ENCODE measurements around the gene THOC5.
"Not testable (repeated sequence)": the region's sequence is repeated elsewhere in the genome, so short reads cannot be mapped to it uniquely, and the experiment has no call there.

Gene THOC5

GRCh38 chr22:29510542-29510941, 43.0 kb downstream of the THOC5 start:
- DNase-seq (ENCODE audit: low spot score) = no peak

GRCh38 chr22:29509815-29510214, 43.7 kb downstream of the THOC5 start:
- no peak for DNase-seq (ENCODE audit: low spot score)

DNA sequence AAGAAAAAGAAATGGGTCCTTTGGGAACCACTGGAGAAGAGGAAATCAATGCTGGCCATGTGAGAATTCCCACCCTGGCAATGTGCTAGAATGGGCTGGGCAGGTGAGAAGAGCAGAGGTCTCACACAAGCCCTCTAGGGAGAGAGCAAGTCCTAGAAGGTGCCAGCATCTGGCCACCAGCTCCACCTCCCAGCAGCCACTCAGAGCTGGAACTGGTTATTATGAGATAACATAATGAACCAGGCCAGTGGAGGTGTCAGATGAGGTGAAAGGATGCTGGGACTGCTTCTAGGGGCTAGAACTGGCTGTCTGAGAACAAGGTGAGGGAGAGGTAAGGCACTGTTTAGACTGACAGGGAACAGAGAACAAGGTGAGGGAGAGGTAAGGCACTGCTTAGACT, 44.3 kb downstream of the THOC5 start:
- no peak for DNase-seq (ENCODE audit: low spot score)

GRCh38 chr22:29503811-29504372, 49.7 kb downstream of the THOC5 start:
- no peak for DNase-seq (ENCODE audit: low spot score)

- DNase-seq (ENCODE audit: low spot score) = no peak
Measured at GRCh38 chr22:29499852-29500251, 53.7 kb downstream of the THOC5 start.

- DNase-seq (ENCODE audit: low spot score) = no peak
Measured at GRCh38 chr22:29493636-29494035, 59.9 kb downstream of the THOC5 start.

- no peak for DNase-seq (ENCODE audit: low spot score)
Measured at GRCh38 chr22:29491012-29491411, 62.5 kb downstream of the THOC5 start.

GRCh38 chr22:29489127-29489780, 64.3 kb downstream of the THOC5 start:
- not testable (repeated sequence) for DNase-seq (ENCODE audit: low spot score)

DNA sequence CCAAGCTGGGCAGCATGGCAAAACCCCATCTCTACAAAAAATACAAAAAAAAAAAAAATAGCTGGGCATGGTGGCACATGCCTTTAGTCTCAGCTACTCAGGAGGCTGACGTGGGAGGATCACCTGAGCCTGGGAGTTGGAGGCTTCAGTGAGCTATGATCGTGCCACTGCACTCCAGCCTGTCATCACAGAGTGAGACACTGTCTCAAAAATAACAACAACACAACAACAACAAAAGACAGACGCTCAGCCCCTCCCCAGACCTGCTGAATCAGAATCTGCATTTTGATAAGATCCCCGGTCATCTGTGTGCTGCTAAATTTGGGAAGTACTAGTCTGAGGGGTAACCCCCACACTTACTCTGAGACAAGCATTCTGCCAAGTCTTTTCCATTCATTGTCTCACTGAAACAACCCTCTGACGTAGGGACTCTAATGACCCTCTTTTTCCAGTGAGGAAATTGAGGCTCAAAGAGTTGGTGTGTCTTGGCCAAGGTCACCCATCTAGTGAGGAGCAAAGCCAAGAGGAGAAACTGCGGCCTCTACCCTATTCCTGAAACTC, 66.1 kb downstream of the THOC5 start:
- no peak for DNase-seq (ENCODE audit: low spot score)

- DNase-seq (ENCODE audit: low spot score) = no peak
Measured at GRCh38 chr22:29485448-29485847, 68.1 kb downstream of the THOC5 start.

DNA sequence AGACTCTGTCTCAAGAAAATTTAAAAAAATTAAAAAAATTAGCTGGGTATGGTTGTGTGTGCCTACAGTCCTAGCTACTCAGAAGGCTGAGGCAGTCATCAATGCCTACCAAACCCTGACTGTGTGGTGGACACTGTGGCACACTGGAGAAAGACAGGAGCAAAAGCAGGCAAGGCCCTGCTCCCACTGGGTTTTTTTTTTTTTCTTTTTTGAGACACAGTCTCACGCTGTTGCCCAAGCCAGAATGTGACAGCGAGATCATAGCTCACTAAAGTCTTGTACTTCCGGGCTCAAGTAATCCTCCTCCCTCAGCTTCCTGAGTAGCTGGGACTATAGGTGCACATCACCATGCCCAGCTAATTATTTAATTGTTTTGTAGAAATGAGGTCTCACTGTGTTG, 68.9 kb downstream of the THOC5 start:
- no peak for DNase-seq (ENCODE audit: low spot score)

- no peak for DNase-seq (ENCODE audit: low spot score)
Measured at GRCh38 chr22:29483254-29483653, 70.3 kb downstream of the THOC5 start.

GRCh38 chr22:29482726-29483125, 70.8 kb downstream of the THOC5 start:
- no peak for DNase-seq (ENCODE audit: low spot score)

DNA sequence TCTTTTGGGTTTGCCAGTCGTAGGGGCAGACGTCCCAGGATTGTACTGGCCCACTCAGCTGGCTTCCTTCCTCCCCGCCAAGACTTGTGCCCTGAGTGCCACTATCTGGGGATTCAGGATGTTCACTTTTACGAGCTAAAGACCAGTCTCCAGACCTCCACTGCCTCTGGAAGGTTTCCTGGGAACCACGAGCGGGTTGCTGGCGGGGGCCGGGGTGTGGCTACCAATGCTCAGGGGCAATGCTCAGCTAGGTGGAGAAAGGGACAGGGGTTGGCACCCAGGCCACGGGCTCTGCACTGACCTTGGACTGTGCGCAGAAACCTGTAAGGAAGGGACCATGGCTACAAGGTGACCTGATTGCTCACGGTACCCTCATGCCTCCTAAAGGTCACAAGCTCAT, 71.3 kb downstream of the THOC5 start:
- no peak for DNase-seq (ENCODE audit: low spot score)

GRCh38 chr22:29481265-29482000, 72.1 kb downstream of the THOC5 start:
- DNase-seq (ENCODE audit: low spot score) = no peak

DNA sequence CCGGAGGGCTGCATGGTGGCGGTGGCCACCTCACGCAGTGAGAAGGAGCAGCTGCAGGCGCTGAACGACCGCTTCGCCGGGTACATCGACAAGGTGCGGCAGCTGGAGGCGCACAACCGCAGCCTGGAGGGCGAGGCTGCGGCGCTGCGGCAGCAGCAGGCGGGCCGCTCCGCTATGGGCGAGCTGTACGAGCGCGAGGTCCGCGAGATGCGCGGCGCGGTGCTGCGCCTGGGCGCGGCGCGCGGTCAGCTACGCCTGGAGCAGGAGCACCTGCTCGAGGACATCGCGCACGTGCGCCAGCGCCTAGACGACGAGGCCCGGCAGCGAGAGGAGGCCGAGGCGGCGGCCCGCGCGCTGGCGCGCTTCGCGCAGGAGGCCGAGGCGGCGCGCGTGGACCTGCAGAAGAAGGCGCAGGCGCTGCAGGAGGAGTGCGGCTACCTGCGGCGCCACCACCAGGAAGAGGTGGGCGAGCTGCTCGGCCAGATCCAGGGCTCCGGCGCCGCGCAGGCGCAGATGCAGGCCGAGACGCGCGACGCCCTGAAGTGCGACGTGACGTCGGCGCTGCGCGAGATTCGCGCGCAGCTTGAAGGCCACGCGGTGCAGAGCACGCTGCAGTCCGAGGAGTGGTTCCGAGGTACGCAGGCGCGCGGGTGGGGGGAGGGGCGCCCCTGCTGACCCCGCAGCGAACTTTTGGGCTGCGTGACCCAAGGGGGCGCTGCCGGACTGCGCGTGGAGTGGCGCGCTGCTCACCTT, 72.9 kb downstream of the THOC5 start:
- peak; percentile 19 for DNase-seq (ENCODE audit: low spot score)

DNA sequence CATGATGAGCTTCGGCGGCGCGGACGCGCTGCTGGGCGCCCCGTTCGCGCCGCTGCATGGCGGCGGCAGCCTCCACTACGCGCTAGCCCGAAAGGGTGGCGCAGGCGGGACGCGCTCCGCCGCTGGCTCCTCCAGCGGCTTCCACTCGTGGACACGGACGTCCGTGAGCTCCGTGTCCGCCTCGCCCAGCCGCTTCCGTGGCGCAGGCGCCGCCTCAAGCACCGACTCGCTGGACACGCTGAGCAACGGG, 73.4 kb downstream of the THOC5 start:
- DNase-seq (ENCODE audit: low spot score) = no peak

DNA sequence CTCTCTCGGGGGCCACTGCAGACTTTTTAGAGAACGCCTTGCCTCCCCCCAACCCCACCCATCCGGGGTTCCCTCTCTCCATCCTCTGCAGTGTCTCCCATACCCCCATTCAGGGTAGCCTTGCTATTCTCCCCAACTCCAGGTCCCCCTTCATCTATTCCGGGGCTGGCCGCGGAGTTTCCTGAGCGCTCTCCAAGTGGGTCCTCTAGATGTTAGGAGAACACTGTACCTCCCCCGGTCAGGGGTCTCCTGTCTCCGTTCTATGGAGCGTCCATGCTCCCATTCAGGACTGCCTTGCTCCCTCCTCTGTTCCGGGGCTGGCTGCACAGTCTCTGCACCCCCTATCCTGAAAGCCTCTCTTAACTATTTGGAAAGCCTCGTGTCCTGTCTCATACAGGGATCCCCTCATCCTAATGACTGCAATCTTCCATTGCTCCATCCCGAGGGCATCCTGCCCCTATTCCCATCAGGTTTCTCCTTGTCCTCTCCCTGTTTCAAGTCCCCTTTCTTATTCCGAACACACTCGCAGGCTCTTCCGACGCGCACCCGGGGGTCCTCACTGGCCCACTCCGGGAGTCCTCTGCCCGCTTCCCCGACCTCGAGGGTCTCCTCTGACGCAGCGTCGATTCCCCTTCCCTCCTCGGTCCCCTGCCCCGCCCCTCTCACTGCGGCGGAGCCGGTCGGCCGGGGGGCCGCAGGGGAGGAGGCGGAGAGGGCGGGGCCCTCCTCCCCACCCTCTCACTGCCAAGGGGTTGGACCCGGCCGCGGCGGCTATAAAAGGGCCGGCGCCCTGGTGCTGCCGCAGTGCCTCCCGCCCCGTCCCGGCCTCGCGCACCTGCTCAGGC, 73.9 kb downstream of the THOC5 start, which contains the start of gene NEFH:
TSS of gene NEFH (plus strand) at position 802 of the 845 bp plus-strand sequence. CDS start 45 bp downstream, outside the sequence.
- DNase-seq (ENCODE audit: low spot score) = no peak

DNA sequence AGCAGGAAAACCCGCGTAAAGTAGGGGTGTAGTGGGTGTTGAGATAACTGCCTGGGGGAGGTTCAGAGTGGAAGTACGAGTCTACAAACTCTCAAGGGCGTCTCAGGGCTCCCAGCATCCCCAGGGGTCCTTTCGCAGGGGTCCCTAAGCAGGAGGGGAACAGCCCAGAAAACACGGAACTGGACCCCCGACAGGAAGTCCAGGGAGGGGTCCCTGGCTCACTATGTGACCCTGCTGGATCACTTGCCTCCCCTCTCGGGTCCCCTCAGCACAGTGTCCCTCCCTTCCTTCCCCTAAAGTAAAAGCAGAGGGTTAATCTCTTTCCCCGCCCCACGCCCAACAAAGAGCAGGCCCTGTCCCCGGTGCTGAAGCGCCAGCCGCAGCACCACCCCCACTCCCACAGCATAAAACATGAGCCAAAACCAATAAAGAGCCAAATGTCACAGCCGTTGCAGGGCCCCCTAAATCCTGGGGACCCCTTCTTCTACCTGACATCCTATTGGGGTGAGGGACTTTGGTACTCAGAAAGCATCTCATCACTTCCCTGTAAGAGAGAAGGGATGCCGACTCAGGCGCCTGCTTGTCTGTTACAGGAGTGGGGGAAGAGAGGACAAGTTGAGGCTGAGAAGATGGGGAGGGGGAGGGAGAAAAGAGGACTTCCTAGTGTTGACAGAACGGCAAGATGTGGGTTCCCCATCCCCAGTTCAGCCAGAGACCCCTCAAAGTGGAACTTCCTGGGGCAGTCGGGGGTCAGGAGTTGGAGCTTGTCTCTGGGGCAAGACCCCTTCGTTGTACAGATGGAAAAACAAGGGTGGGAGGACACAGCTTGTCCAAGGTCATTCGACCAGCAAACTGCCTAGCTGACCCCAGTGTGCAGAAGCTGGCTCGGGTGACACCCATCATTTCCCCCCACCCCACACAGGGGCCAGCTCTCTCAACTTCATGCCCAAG, 75.0 kb downstream of the THOC5 start:
- DNase-seq (ENCODE audit: low spot score) = no peak

- DNase-seq (ENCODE audit: low spot score) = no peak
Measured at GRCh38 chr22:29477723-29478318, 75.7 kb downstream of the THOC5 start.
